SK-MEL-5 (cell line): ENCODE measurements around the gene OSCP1. TPM values are rescaled to one million over a fixed set of nuclear protein-coding genes. Genes with fewer than 3 reads are reported as not detected.
"Not testable (repeated sequence)": the region's sequence is repeated elsewhere in the genome, so short reads cannot be mapped to it uniquely, and the experiment has no call there.

Source experiments
- DNase-seq: peaks from one replicate; pipeline ENCODE4 v3.0.0-alpha.2; 2016; ENCODE audit warnings: low read depth, low spot score
- in situ Hi-C: cut with HindIII; loops from 2 replicates; pipeline ENCODE4 v1.10.0; 2016; ENCODE audit warnings: low sequenced_read_pairs, high pct_unique_total_duplicates, low pct_unique_long_range_greater_than_20kb
- polyA plus RNA-seq, 2 experiments: library from polyadenylated mRNA; depleted of rRNA; stranded (reverse); fragments of >200 nt; gene quantifications; 2 replicates each; pipeline ENCODE4 v1.2.3, GENCODE V29; 2015
- total RNA-seq: library from RNA; depleted of rRNA; stranded (reverse); fragments of >200 nt; shearing (Covaris generic); gene quantifications from 2 replicates; pipeline ENCODE4 v1.2.3, GENCODE V29; 2014; rRNA removed

The OSCP1 gene, protein sequence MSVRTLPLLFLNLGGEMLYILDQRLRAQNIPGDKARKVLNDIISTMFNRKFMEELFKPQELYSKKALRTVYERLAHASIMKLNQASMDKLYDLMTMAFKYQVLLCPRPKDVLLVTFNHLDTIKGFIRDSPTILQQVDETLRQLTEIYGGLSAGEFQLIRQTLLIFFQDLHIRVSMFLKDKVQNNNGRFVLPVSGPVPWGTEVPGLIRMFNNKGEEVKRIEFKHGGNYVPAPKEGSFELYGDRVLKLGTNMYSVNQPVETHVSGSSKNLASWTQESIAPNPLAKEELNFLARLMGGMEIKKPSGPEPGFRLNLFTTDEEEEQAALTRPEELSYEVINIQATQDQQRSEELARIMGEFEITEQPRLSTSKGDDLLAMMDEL
- total RNA-seq, result 3.2 and 5.2 TPM in 2 replicates
- polyA plus RNA-seq (2015; cell fraction: cytosol; rRNA removed), result 2.2 and 2.6 TPM in 2 replicates
- 1.1 TPM in 1 of 2 replicates, not detected in the other for polyA plus RNA-seq (2015; cell fraction: nucleus; rRNA removed)

DNA sequence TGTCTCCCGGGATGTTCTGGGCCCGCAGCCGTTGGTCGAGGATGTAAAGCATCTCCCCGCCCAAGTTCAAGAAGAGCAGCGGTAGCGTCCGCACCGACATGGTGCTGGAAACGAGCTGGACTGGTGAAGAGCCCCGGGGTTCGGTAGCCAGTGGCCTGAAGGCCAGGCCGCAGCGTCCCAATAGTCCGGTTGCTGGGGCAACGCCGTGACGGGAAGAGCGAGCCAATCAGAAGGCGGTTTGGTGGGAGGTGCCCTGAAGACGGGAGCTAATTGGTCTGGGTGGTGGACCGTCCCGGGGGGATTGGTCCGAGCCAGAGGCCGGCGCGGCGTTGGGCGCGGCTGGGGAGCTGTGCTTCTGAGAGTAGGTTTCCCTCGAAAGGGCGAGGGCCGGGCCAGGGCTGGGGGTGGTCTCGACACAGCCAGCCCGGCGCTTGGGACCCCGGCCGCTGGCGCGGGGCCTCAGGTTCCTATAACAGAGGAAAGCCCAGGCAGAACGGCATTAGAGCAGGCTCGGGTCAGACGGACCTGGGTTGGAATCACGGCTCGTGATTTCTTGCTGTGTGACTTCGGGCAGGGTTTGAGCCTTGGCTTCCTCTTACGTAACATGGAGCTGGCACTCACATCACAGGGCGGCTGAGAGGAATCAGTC lies at the start of gene OSCP1:
TSS of gene OSCP1 (minus strand) at position 182 of the 649 bp plus-strand sequence. CDS start at position 100, 82 bp downstream.
- DNase-seq, result peak; percentile 94
- in situ Hi-C loops, result no loop called here

DNA sequence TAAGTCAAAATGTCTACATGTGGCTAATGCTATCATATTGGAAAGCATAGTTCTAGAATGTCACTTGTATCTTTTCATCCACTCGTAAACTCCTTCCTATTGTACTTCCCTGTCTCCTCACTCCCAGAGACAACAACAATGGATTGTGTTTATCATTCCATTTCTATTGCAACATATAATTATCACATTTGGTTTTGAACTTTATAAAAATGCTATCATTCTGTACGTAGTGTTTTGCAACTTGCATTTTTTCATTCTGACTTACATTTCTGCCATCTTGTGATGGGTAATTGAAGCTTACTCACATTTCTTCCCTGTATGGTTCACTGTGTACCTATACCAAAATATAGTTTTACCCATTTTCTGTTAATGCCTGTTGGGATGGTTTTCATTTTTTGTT lies 47.0 kb upstream of the OSCP1 start:
- no peak for DNase-seq
- in situ Hi-C loops, result no loop called here

DNA sequence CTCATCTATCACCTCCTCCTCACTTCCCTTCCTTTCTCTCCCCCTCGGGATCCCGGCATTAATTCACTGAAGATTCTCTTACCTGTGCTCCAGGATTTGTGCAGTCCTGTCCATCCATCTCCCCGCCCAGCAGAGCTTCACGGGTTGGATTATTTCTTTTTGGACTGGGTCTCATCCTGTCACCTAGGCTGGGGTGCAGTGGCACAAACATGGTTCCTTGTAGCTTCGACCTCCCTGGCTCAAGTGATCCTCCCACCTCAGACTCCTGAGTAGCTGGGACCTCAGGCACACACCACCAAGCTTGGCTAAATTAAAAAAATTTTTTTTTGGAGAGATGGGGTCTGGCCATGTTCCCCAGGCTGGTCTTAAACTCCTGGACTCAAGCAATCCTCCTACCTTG lies 44.7 kb upstream of the OSCP1 start:
- in situ Hi-C loops, result no loop called here
- DNase-seq, result no peak

DNA sequence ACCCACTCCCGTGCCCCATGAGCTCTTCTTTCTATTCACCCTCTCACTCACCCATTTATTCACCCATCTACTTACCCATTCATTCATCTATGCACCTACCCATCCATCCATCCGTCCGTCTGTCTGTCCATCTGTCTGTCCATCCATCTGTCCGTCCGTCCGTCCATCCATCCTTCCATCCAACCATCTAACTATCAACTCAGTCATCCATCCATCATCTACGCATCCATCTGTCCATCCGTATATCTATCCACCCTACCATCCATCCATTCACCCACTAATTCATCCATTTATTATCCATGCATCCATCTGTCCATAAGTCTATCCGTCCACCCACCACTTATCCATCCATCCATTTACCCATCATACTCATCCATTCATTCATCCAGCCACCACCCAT lies 43.3 kb upstream of the OSCP1 start:
- in situ Hi-C loops, result no loop called here
- no peak for DNase-seq

DNA sequence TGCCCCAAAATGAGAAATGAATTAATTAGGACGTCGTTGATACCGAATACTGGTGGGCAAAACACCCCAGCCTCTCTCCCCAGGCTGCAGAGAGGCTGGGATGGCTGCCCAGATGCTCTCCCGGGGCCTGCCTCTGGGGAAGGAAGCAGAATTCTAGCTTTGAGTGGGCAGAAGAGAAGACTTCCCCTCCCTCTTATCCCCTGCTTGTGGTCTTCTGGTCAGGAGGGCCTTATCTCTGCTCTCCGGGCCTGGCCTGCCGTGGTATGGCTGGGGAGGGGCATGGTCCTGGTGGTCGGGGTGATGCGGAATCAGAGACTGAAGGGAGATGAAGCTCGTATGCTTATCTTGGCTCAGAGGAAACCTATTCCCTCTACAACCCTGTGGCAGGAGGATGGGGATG lies 42.2 kb upstream of the OSCP1 start:
- DNase-seq, result no peak
- in situ Hi-C loops, result no loop called here

DNA sequence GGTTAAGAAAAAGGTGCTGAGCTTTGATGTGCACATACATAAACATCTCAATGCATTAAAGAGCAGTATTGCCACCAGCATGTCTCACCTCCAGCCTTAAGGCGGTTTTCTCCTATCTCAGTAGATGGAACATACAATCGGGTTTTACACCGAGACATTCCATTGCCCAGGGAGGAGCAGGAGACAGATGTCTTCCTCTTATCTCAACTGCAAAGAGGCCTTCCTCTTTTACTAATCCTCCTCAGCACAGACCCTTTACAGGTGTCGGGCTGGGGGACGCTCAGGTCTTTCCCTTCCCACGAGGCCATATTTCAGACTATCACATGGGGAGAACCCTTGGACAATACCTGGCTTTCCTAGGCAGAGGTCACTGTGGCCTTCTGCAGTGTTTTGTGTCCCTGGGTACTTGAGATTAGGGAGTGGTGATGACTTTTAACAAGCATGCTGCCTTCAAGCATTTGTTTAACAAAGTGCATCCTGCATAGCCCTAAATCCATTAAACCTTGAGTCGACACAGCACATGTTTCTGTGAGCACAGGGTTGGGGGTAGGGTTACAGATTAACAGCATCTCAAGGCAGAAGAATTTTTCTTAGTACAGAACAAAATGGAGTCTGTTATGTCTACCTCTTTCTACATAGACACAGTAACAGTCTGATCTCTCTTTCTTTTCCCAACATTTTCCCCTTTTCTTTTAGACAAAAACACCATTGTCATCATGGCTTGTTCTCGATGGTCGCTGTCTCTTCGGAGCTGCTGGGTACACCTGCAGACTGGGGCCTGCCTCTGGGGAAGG lies 39.2 kb upstream of the OSCP1 start:
- in situ Hi-C loops, result not testable (repeated sequence)

DNA sequence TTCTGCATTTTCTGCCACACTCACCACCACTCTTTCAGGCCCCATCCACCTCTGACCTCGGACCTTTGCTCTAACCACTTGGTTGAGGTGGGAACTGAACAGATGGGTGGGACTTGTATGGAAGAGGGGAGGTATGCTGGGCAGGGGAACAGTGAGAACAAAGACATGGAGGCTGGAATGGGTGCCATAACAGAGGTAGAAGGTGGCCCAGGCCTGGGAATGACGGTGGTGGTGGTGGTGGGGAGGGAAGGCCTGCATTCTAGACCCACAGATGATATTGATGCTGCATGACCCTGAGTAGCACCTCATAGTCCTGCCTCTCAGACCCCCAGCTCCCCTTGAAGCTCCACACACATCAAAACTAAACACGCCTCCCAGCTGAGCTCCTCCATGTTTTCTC lies 37.7 kb upstream of the OSCP1 start:
- no peak for DNase-seq
- in situ Hi-C loops, result no loop called here

More for the DNA sequence above, 39.2 kb upstream of the OSCP1 start:
- not testable (repeated sequence) for DNase-seq

DNA sequence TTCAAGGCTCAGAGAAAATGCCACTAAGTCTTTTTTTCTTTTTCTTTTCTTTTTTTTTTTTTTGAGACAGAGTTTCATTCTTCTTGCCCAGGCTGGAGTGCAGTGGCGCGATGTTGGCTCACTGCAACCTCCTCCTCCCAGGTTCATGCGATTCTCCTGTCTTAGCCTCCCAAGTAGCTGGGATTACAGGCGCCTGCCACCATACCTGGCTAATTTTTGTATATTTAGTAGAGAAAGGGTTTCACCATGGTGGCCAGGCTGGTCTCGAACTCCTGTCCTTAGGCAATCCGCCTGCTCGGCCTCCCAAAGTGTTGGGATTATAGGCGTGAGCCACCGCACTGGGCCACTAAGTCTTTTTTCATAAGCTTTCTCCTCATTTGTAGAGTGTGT lies 37.1 kb upstream of the OSCP1 start:
- in situ Hi-C loops, result not testable (repeated sequence)

DNA sequence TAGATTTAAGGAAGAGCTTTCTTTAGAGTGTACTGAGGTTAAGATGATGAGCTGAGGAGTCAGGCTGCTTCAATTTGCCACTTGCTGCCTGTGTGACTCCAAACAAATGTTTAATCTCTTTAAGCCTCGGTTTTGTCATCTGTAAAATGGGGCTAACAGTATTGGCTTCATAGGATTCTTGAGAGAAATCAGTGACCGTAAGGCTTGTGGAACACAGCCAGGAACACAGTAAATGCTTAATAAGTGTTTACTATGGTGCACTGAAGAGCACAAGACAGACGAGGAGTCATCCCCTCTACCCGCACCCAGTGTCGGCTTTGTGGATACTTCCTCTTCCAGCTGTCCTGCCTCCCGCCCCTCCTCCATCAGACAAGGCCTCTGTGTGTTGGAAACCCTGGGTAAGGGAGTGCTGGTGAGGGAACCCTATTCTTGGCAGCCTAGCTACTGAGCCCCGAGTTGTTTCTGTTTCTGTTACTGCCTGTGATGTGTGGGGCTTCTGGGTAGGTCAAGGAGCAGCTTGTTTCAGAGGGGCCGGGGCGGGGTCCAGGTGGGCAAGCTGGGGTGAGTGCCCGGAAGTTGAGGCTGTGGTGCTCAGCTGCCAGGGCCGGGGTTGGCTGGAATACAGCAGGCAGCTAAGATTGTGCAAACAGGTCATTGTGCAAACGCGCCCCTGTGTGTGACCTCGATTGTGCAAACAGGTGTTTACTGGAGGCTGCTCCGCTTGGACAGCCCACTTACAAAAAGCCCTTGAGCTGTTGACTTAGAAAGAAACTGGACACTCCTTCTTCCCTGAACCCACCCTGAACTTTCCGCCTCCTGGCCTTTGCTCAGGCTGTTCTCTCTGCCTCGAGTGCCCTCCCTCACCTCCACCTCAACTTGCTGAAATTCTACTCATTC lies 36.4 kb upstream of the OSCP1 start:
- in situ Hi-C loops, result no loop called here
- no peak for DNase-seq

More for the DNA sequence above, 37.1 kb upstream of the OSCP1 start:
- DNase-seq, result not testable (repeated sequence)

DNA sequence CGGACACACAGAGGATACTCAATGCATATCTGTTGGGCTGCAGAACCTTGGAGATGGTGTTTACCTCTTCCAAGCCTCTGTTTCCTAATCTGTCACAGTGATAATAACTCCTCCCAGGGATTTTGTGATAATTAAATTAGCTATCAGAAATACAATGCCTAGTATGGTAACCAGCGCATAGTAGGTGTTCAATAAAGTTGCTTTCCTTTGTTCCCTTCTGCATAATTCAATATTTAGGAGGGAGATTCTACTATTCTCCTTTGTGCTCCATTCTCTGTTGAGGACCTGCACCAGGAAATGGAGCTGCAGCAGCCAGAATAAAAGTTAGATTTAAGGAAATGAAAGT lies 35.8 kb upstream of the OSCP1 start:
- no peak for DNase-seq
- in situ Hi-C loops, result no loop called here

DNA sequence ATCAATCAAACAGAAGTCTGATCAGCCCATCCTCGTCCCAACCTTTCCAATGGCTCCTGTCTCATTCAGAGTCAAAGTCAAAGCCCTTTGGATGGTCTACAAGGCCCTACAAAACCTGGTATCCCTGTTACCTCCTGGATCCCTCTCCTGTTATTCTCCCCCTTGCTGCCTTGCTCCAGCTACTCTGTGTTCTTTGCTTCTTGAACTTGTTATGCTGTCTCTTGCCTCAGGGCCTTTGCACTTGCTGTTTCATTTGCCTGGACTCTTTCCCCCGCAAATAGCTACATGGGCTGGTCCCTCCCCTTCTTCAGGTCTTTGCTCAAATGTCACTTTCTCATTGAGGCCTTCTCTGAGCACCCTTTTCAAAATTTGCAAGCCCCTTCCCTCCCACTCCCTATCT lies 33.8 kb upstream of the OSCP1 start:
- DNase-seq, result no peak
- in situ Hi-C loops, result no loop called here

DNA sequence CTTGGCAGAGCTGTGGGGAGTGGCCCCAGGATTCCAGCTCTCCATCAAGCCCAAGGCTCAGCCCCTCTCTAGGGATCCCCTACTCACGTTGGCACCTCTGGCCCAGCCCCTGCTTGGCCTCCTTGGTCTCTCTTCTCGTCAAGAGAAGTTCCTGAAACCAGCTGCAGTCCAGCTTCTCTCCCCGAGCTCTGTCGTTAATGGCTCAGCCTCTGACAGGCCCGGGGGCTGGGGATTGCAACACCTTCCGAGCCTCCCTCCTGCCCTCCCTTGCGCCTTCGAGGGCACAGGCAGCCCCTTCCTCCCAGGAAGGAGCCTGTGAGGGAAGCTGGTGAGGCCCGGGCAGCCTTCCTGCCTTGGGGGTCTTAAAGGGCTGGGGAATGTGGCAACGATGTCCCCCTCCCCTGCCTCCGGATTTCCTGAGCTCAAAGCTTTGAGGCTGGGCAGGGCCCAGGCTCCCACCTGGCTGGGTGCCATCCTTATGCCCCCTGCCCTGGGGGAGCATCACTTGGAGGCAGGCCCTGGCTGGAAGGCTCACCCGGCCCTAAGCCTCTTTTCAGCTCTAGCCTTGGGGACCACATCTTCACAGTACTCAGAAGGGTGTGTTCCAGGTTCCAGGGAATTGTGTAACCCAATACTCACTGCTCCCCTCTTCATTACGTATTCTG lies 32.6 kb upstream of the OSCP1 start, which contains the start of gene CSF3R:
TSS of gene CSF3R (minus strand) at position 190 of the 665 bp plus-strand sequence. CDS start 3,417 bp downstream, outside the sequence.
- in situ Hi-C loops, result no loop called here
- DNase-seq, result no peak

DNA sequence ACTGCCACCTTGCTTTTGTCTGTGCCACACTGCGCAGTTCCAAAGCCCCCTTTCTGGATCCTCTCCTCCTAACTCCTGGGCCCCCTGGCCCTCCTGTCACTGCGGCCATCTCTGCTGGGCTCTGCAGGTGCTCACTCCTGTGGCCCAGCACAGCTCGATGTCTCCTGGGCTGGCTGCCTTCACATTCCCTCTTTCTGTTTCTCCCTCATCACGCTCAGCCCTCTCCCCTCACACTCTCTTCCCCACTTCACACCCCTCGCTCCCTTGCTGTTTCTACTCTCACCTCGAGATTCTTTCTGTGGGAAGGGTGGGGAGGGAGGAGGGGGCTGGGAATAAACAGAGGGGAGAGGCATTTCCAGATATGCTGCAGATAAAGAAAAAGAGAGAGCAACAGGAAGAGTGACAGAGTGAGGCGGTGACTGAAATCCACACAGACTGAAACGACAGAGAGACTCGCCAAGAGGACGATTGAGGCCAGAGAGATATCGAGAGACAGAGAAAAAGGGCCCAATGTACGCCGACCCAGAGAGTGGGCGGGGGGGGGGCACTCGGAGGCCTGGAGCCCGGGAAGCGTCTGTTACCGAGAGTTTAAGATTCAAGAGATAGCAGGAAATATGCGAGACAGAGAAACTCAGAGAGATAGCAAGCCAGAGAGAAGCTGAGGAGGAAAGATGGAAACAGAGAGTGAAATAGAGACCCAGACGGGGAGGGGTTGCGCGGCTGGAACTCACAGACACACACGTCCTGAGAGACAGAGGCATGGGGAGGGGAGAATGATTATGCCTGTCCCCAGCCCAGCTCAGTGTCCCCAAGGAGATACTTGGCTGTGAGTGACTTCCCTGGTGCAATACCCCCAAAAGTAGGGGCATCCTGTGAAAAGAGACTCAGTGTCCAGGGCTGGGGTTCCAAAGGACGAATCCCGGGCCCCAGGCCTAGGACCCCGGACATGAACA lies 31.8 kb upstream of the OSCP1 start:
- DNase-seq, result no peak
- in situ Hi-C loops, result no loop called here

DNA sequence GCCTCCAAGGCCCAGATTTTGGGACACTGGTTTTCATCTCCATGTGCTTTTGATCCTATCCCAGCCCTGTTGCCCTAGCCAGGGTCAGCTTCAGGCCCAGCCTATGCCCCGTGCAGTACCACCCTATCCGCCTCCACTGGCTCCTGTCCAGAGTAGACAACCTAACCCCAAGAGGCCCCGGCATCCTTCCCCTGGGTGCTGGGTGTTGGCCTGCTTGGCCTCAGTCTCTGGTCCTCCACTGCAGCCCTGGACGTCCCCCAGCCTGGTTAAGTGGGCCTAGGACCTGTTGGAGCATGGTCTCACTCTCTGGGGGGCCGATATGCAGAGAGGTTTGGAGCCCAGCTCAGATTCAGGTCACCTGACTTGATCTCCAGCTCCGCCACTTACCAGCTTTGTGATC lies 30.8 kb upstream of the OSCP1 start:
- DNase-seq, result no peak
- in situ Hi-C loops, result no loop called here

DNA sequence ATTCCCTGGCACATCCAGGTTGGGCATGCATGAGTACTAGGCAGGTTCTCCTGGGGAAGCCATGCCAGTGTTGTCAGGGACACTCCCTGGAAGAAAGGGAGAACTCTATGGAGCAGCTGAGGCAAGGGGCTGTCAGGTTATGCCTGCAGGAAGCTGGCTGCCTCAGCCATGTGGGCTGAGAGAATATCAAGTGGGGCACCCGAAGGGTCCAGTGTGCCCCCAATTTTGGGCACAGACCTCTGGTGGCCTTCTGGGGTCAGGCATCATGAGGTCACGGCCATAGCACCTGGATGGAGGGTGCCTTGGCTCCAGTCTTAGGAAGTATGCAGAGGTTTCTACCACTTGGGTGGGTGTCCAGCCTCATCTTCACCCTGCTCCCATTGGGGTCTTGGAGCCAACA lies 29.9 kb upstream of the OSCP1 start:
- no peak for DNase-seq
- in situ Hi-C loops, result no loop called here
